ENCODE results near the gene CDK5.

Gene CDK5

DNA sequence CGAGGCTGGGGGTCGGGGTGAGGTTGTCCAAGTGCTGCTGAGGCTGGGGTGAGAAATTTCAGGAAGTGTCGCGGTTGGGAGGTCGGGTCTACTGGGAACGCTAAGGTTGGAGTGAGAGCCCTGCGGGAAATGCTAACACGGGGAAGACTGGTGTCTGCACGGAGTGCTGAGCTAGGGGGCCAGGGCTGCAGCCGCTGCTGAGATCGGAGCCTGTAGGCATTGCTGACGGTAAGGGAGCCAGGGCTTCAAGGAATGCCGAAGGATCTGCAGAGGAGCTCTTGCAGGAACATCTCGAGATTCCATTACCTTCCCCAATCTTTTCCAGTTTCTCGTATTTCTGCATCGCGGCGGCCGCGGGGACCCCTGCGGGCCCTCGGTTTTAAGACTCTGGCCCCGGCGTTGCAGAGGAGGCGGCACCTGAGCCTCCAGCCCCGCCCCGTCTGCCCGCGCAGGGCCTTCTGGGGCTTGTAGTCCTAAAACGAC lies at the start of gene CDK5:
Gene CDK5, minus strand, starts transcription at position 392 of the 483 bp plus-strand sequence. Its CDS starts 49 bp downstream, at position 343.
- DNase-seq = peak; percentile 16

DNA sequence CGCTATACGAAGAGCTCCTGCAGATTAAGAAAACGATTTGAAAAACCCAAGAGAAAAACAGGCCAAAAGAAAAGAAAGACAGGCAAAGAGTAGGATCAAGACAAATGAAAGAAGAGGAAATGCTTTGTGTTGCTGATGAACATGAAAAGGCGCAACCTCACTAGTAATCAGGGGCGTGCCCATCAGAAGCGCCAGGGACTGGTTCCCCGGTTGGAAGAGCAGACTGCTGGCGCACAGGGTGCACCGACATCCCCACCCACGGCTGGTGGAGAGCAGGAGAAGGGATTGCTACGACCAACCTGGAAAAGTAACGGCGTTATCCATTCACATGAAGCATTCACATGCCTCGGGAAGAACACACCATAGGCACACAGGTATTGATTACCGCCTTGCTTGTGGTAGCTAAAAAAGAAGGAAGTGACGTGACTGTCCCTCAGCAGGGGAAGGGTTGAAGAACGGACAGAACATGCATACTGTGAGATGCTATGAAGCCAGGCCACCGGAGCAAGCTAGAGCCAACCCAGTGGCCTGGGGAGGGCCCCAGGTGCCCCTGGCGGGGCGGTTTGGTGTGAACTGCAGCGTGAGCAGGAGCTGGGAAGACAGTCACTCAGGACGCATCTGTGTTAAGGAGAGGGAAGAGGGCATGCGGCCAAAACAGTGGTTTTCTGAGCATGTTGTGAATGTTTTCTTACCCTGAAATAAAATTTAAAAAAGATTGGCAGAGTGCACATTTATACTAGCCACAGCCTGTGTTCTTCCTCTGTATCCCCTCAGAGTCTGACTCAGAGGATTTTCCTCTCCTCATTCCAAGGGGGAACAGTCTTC lies 46.9 kb upstream of the CDK5 start:
- DNase-seq = no peak

DNA sequence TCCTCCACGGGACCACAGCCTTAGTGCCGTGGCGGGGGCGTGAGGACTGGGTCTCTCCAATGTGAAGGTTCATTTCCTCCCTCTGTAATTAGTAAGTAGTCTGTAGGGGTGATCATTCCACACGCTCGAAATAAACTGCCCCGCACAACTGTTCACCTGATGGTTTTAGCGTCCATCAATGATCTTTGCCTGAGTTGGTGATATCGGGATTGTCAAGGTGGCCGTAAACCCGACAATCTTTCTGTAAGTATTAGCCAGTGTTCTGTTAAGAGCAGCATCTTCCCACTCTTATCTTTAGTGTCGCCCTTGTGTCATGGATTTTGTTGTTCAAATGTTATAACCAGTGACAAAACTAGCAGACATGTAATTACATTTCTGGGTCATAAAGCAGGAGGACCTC lies 46.3 kb upstream of the CDK5 start:
- DNase-seq = no peak

DNA sequence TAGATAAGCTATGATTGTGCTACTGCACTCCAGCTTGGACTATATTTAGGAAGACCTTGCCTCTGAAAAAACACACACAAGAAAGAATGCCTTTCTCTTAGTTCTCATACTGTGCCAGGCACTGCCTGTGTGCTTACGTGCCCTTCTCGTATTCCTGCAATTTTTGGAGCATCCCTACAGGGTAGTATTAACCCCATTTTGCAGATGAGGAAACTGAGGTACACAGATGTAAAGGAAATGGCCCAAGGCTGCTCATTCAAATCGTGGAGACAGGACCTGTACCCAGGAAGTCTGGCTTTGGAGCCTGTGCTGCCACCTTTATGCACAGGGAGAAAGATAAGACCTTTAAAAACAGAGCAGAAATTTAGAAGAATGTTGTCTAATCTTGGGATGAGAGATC lies 45.3 kb upstream of the CDK5 start:
- no peak for DNase-seq

DNA sequence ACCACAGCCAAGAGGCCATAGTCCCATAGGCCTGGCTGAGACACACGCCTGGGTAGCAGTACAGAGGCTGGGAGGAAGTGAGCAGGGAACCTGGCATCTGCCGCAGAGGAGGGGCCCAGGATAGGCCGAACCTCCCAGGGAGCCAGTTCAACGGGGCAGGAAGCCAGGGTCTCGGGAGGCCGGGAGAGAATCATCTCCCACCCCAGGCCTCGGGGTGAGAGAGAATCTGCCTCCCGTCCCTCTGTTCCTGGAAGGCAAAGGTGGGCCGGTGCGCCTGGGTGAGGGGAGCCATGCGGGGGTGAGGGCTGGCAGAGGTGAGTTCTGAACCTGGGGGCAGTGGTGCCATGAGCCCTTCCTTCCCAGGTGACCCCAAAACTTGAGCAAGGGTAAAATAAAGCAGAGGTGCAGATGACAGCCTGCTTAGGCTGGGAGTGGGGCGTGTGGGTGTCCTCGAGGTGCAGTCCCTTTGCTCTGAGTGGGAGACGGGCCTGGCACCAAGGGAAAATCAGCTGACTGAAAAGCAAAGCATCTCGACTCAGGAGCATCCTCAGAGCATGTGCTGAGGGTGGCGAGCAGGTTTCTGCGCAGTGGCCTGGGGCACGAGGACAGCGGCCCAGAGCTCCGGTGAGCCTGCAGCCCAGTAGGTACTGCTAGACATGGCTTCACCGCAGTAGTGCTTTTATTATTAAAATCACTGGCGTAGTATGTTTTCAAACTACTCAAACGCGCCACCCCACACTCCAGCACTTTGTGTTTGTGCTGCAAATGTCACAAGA lies 44.1 kb upstream of the CDK5 start:
- DNase-seq = no peak

DNA sequence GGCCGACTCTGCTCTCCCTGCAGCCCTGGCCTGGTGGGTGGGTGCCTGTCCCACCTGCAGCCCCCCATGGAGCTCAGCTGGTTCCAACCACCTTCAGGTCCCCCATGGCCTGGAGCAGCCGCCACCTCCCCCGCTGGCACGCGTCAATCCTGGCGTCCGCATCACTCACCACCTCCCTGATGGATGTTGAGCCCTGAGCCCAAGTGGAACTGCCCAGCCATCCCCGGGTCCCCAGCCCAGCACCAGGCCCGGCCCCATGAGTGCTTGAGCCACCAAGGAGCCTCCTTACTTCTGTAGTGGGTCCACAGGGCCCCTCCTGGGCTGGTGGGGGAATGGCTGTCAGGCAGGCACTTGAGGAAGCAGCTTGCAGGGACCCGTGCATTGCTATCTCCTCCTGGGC lies 43.2 kb upstream of the CDK5 start:
- no peak for DNase-seq

GRCh38 chr7:151099486-151100211 lies 42.0 kb upstream of the CDK5 start:
- DNase-seq = no peak

DNA sequence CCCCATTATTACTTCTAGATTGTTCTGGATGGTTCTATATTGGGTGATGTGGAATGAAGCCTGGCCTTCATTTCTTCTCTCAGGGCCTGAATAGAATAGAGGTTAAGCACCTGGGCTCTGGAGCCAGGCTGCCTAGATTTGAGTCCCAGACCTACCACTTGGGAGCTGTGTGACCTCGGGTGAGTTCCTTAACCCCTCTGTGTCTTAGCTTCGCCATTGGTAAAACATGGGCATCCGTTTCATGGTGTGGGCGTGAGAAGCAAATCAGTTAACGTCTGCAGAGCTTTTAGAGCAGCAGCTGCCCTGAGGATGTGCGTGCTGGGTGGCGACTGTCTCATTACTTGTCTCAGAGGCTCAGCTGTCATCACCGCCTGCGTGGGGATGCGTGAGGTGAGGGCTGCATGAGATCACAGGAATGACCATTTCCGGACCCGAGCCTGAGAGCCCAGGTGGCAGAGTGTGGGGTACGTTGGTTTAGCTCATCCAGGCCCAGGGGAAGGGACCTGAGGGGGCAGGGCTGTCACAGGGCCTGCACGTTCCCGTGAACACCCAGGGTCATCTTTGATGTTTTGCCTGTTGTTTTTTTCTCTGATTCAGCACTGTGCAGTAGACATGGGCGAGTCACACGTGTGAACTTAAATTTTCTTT lies 38.3 kb upstream of the CDK5 start:
- DNase-seq = no peak

- no peak for DNase-seq
Measured at GRCh38 chr7:151095123-151095797, 37.6 kb upstream of the CDK5 start.

DNA sequence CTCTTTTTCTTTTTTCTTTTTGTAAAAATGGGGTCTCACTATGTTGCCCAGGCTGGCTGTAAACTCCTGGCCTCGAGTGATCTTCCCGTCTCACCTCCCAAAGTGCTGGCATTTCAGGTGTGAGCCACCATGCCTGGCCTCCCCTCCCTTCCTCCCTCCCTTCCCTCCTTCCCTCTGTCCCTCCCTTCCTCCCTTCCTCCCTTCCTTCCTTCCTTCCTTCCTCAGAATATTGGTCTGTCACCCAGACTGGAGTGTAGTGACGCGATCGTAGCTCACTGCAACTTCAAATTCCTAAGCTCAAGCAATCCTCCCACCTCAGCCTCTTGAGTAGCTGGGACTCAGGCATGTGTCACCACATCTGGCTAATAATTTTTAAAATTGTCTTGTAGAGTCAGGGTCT lies 37.0 kb upstream of the CDK5 start:
- no peak for DNase-seq

DNA sequence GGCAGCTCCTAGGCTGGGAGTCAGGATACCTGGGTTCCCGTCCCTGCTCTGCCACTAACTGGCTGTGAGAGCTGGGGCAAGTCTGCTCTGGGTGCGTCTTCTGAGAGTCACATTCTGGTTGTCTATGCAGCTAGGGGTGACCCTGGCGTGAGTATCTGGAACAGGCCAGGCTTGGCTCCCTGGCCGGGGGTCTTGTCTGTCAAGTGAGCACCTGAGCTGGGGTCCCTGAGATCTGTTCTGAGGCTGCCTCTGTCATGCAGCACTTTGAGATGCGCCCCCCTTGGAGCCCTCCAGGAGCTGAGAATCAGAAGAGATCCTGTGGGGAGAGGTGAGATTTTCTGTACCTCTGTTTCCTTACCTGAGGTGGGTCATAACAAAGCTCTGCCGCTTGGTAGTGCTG lies 36.1 kb upstream of the CDK5 start:
- DNase-seq = no peak

GRCh38 chr7:151091988-151092387 lies 34.3 kb upstream of the CDK5 start:
- no peak for DNase-seq

- no peak for DNase-seq
Measured at GRCh38 chr7:151091431-151091830, 33.7 kb upstream of the CDK5 start.

- DNase-seq = no peak
Measured at GRCh38 chr7:151091003-151091402, 33.3 kb upstream of the CDK5 start.

GRCh38 chr7:151089893-151090730 lies 32.4 kb upstream of the CDK5 start:
- no peak for DNase-seq

DNA sequence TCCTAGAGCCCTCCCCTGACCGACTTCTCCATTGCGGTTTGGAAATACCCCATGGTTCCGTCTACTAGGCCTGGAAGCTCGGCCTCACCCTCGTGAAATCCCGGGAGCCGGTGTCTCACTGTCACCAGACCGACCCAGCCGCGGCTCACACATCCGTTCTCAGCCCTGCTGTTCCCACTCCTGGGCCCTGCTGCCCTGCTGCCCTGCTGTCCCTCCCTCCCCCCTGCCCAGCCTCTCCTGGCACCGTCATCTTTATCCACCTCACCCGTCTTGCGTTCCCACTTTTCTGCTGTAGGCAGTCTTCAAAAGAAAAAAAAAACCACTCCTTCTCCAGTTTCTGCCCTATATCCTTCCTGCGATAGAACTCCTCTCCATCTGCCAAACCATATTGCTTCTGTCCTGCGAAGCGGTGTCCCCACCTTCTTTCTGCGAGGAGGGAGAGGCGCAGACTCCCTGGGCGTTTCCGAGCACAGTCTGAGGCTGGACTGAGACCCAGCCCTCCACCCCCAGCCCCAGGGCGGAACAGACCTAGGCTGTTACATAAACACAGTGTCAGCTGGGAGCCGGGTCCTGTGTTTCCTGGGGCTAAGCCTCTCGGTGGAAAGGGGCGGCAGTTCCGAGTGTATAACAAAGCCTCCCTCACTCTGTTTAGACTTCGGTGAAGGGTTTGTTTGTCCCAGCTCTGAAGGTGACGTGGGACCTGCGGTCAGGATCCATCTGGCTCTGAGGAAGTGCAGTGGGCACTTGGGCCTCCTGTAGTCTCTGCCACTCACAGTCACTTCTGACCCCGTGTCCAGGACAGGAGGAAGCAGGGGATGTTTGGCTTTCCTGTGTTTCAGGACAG lies 31.4 kb upstream of the CDK5 start:
- DNase-seq = peak; percentile 67

- no peak for DNase-seq
Measured at GRCh38 chr7:151088019-151088855, 30.5 kb upstream of the CDK5 start.

GRCh38 chr7:151087245-151088018 lies 29.7 kb upstream of the CDK5 start:
- DNase-seq = peak; percentile 65
